H1 (cell line): ENCODE measurements around the gene PRKN. TPM values are rescaled to one million over a fixed set of nuclear protein-coding genes. Genes with fewer than 3 reads are reported as not detected.

Experiments
- CREB1 ChIP-seq: IDR thresholded peaks from 2 replicates; pipeline ENCODE4 v1.6.1; 2012; ENCODE audit warnings: inconsistent platforms
- EP300 ChIP-seq, 2 experiments: IDR thresholded peaks; 1 replicate in 1 of 2; 2 replicates in 1 of 2; pipeline ENCODE4 v1.6.1; 2011 to 2012; ENCODE audit warnings: low read depth in 2 of 2, low read length in 2 of 2, mild to moderate bottlenecking in 2 of 2, borderline replicate concordance in 1 of 2, inconsistent platforms in 1 of 2, moderate library complexity in 1 of 2
- GABPA ChIP-seq: IDR thresholded peaks from 2 replicates; pipeline ENCODE4 v1.6.1; 2011; ENCODE audit warnings: mild to moderate bottlenecking, low read length, moderate library complexity, borderline replicate concordance; ENCODE audit not compliant: insufficient read depth
- KDM1A ChIP-seq: fragments of 200-600, 300-600 bp; sonication (generic); IDR thresholded peaks from 2 replicates; pipeline ENCODE4 v1.7.1; 2016; ENCODE audit warnings: mild to moderate bottlenecking, low read length, borderline replicate concordance
- NANOG ChIP-seq: IDR thresholded peaks from 2 replicates; pipeline ENCODE4 v1.6.1; 2011; ENCODE audit warnings: low read length, low read depth, mild to moderate bottlenecking, inconsistent platforms; ENCODE audit not compliant: insufficient read depth, poor library complexity, severe bottlenecking
- RAD21 ChIP-seq, 2 experiments: IDR thresholded peaks in 1 of 2; conservative IDR thresholded peaks in 1 of 2; 2 replicates each; pipeline ENCODE4 v1.6.1; 2011; ENCODE audit warnings: low read depth in 2 of 2, low read length in 2 of 2, improper control_type of control experiment in 1 of 2, inconsistent platforms in 1 of 2, mild to moderate bottlenecking in 1 of 2, moderate library complexity in 1 of 2
- TAF7 ChIP-seq: optimal IDR thresholded peaks from 2 replicates; pipeline ENCODE3; 2011; ENCODE audit warnings: low read depth, mild to moderate bottlenecking, inconsistent platforms, low read length, moderate library complexity, borderline replicate concordance
- TEAD4 ChIP-seq: IDR thresholded peaks from 2 replicates; pipeline ENCODE4 v1.6.1; 2012; ENCODE audit warnings: low read depth, low read length, inconsistent platforms, mixed read lengths
- ZNF274 ChIP-seq: IDR thresholded peaks from 2 replicates; pipeline ENCODE4 v1.7.0; 2012; ENCODE audit warnings: low read length, borderline replicate concordance; ENCODE audit errors: extremely low read depth
- polyA plus RNA-seq, 7 experiments: library from polyadenylated mRNA; depleted of rRNA in 3 of 7; stranded (reverse) in 5 of 7; unstranded in 2 of 7; fragments of >200 nt in 5 of 7; fragments of 200-250 nt in 2 of 7; gene quantifications; 1 replicate in 5 of 7; 2 replicates in 1 of 7; 4 replicates in 1 of 7; pipeline versions ENCODE4 v1.2.1 to v1.2.3, GENCODE V29; 2011 to 2013; ENCODE audit warnings: missing spikeins in 2 of 7, mixed read lengths in 2 of 7
- total RNA-seq: library from RNA; stranded (reverse); fragmentation: NEBNext Ultra II Directional; extraction: Animal tissue kit (Norgen Biotek cat#: 25700); gene quantifications from 2 replicates; pipeline ENCODE4 v1.2.1, GENCODE V29; 2021
- TF ChIP-seq, protein P1 (sequence below): fragments of 300-600 bp; sonication (generic); IDR thresholded peaks from 2 replicates; pipeline ENCODE4 v1.7.1; 2012; ENCODE audit warnings: low read length, moderate library complexity, mild to moderate bottlenecking, inconsistent platforms; ENCODE audit not compliant: insufficient replicate concordance

The PRKN gene
- total and polyA plus RNA-seq, 2 of the 8 experiments (the other 6 are each of a cell fraction or from before 2014, with no cell fraction given) = 0.13 to 0.29 TPM

DNA sequence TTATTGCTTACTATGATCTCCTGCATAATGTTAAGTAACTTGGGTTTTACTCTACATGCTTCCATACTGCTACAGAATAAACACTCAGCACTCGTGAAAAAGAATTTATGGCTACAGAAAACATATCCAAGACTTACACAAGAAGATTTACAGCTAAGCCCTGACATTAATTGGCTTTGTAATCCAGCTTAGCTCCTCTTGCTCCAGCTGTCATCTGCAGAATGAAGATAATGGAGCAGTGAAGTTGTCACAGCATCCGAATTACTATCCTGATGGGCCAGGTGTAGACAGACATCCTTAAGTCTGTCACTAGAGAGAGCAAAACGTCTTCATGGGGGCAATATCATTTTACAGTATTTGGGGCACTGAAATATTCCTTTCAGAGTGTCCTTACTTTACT lies 155.3 kb downstream of the PRKN start (continued):
- TF ChIP-seq, protein P1, sequence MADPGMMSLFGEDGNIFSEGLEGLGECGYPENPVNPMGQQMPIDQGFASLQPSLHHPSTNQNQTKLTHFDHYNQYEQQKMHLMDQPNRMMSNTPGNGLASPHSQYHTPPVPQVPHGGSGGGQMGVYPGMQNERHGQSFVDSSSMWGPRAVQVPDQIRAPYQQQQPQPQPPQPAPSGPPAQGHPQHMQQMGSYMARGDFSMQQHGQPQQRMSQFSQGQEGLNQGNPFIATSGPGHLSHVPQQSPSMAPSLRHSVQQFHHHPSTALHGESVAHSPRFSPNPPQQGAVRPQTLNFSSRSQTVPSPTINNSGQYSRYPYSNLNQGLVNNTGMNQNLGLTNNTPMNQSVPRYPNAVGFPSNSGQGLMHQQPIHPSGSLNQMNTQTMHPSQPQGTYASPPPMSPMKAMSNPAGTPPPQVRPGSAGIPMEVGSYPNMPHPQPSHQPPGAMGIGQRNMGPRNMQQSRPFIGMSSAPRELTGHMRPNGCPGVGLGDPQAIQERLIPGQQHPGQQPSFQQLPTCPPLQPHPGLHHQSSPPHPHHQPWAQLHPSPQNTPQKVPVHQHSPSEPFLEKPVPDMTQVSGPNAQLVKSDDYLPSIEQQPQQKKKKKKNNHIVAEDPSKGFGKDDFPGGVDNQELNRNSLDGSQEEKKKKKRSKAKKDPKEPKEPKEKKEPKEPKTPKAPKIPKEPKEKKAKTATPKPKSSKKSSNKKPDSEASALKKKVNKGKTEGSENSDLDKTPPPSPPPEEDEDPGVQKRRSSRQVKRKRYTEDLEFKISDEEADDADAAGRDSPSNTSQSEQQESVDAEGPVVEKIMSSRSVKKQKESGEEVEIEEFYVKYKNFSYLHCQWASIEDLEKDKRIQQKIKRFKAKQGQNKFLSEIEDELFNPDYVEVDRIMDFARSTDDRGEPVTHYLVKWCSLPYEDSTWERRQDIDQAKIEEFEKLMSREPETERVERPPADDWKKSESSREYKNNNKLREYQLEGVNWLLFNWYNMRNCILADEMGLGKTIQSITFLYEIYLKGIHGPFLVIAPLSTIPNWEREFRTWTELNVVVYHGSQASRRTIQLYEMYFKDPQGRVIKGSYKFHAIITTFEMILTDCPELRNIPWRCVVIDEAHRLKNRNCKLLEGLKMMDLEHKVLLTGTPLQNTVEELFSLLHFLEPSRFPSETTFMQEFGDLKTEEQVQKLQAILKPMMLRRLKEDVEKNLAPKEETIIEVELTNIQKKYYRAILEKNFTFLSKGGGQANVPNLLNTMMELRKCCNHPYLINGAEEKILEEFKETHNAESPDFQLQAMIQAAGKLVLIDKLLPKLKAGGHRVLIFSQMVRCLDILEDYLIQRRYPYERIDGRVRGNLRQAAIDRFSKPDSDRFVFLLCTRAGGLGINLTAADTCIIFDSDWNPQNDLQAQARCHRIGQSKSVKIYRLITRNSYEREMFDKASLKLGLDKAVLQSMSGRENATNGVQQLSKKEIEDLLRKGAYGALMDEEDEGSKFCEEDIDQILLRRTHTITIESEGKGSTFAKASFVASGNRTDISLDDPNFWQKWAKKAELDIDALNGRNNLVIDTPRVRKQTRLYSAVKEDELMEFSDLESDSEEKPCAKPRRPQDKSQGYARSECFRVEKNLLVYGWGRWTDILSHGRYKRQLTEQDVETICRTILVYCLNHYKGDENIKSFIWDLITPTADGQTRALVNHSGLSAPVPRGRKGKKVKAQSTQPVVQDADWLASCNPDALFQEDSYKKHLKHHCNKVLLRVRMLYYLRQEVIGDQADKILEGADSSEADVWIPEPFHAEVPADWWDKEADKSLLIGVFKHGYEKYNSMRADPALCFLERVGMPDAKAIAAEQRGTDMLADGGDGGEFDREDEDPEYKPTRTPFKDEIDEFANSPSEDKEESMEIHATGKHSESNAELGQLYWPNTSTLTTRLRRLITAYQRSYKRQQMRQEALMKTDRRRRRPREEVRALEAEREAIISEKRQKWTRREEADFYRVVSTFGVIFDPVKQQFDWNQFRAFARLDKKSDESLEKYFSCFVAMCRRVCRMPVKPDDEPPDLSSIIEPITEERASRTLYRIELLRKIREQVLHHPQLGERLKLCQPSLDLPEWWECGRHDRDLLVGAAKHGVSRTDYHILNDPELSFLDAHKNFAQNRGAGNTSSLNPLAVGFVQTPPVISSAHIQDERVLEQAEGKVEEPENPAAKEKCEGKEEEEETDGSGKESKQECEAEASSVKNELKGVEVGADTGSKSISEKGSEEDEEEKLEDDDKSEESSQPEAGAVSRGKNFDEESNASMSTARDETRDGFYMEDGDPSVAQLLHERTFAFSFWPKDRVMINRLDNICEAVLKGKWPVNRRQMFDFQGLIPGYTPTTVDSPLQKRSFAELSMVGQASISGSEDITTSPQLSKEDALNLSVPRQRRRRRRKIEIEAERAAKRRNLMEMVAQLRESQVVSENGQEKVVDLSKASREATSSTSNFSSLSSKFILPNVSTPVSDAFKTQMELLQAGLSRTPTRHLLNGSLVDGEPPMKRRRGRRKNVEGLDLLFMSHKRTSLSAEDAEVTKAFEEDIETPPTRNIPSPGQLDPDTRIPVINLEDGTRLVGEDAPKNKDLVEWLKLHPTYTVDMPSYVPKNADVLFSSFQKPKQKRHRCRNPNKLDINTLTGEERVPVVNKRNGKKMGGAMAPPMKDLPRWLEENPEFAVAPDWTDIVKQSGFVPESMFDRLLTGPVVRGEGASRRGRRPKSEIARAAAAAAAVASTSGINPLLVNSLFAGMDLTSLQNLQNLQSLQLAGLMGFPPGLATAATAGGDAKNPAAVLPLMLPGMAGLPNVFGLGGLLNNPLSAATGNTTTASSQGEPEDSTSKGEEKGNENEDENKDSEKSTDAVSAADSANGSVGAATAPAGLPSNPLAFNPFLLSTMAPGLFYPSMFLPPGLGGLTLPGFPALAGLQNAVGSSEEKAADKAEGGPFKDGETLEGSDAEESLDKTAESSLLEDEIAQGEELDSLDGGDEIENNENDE = no peak
- no peak for TF ChIP-seq TEAD4
- no peak for TF ChIP-seq NANOG
- TF ChIP-seq KDM1A = no peak
- TF ChIP-seq ZNF274 = no peak
- no peak for TF ChIP-seq TAF7
- no peak for TF ChIP-seq GABPA
- TF ChIP-seq EP300 (IDR thresholded peaks at IDR 0.05; ENCODE audit: borderline replicate concordance in 1 of 2, low read depth in 2 of 2, low read length in 2 of 2) = no peak
- no peak for TF ChIP-seq RAD21 (IDR thresholded peaks at IDR 0.05 in 1 of 2, conservative IDR thresholded peaks at IDR 0.05 in 1 of 2; ENCODE audit: low read depth in 2 of 2, low read length in 2 of 2)
- no peak for TF ChIP-seq CREB1
